ENCODE data around the gene B3GALT5. TPM values are rescaled to one million over a fixed set of nuclear protein-coding genes. Genes with fewer than 3 reads are reported as not detected.
A peak's percentile ranks its signal among the peaks of the same experiment; 100 is the strongest.

Gene B3GALT5
- total RNA-seq, 1 experiment from 2014 or later = 1.5 TPM

DNA sequence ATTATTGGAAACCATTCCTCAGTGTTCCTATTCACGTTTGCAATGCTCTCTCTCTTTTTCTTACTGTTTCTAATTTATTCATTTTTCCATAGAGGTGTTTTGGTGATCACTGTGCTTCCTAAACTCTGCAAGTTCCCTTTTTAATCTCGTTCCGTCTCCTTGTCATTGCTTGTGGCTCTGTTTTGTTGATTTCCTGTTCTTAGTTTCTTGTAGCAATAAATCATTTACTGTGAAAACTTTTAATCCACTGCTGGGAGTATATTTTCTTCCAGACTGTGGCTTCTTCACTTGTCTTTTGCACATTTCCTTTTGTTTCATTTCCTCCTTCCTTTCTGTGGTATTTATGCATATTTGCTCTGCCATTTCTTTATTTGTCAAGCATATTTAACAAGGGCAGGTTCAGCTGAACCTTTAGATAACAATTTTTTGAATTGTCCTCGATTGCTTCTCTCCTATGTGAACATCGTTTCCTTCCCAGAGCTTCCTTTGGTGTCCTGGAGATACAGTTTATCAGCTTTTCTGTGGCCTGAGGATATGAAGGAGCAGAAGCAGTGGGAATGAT is 3.6 kb downstream of the B3GALT5 start:
- Histone ChIP-seq H3K4me3 (ENCODE audit: low read length) (peak overlapping the region; percentile 15; the same call in 1 of the 2 replicates), H3K27me3 (ENCODE audit: low read length) (0 out of 2 replicates have a peak, but pooled peaks cover 3% of the 10 kb centered on the region), H3K9me3 (ENCODE audit: low read length) (no peaks in the 10 kb centered on the region), H3K27ac (ENCODE audit: low read length) (peak overlapping the region; percentile 26), H3K79me2 (ENCODE audit: low read length) (no peaks in the 10 kb centered on the region), H3K36me3 (ENCODE audit: low read depth, low read length) (no peaks in the 10 kb centered on the region), H3K4me2 (ENCODE audit: low read length) (peak overlapping the region; percentile 48), H3K9ac (ENCODE audit: low read length) (no peak overlapping the region), H4K20me1 (ENCODE audit: low read length) (no peaks in the 10 kb centered on the region), H2AFZ (ENCODE audit: low read length) (peak overlapping the region; percentile 14), H3K9me2 (replicated peaks; ENCODE audit: low read length) (no peaks in the 10 kb centered on the region), H3F3A (ENCODE audit: low read length, unreplicated experiment) (no peaks in the 10 kb centered on the region), H3K4me1 (ENCODE audit: insufficient read depth, low read length) (peaks cover 27% of the 10 kb centered on the region)
- no TSS peak for BruUV-seq (replicated peaks)
- intact Hi-C loops (cut with micrococcal nuclease) = loop anchor here (1.0 to 10.0 kb wide), 5 partner anchors 14 to 90 kb away; no protein-coding TSS in a partner anchor
- POLR2A ChIA-PET (ENCODE audit: unreplicated experiment) = interaction anchor here (0.7 to 1.0 kb wide), 2 partner anchors 14 to 28 kb away, joined by 4 read pairs; no protein-coding TSS in a partner anchor
- TF ChIP-seq EZH2phosphoT487 (IDR thresholded peaks at IDR 0.05; ENCODE audit: borderline replicate concordance, low read length) (no peak), CTCF (conservative IDR thresholded peaks at IDR 0.05; ENCODE audit: low read depth, low read length) (no peak)
- CTCF ChIA-PET = interaction anchor here (0.9 kb wide), 1 partner anchor 60 kb away, joined by 3 read pairs; no protein-coding TSS in a partner anchor
- ATAC-seq (peak; percentile 71), DNase-seq (peak; percentile 53)

GRCh38 chr21:39620856-39621255 is 8.1 kb downstream of the B3GALT5 start:
- intact Hi-C loops (cut with micrococcal nuclease) = no loop called here
- no peak overlapping the region for H3K4me3 ChIP-seq (ENCODE audit: low read length)
- no peak overlapping the region for H2AFZ ChIP-seq (ENCODE audit: low read length)
- H3K4me2 ChIP-seq (ENCODE audit: low read length) = no peak overlapping the region
- H3K9me2 ChIP-seq (replicated peaks; ENCODE audit: low read length) = no peaks in the 10 kb centered on the region
- no TSS peak for BruUV-seq (replicated peaks)
- no peak overlapping the region for H3K9ac ChIP-seq (ENCODE audit: low read length)
- no peaks in the 10 kb centered on the region for H3F3A ChIP-seq (ENCODE audit: low read length, unreplicated experiment)
- H4K20me1 ChIP-seq (ENCODE audit: low read length) = no peaks in the 10 kb centered on the region
- no peaks in the 10 kb centered on the region for H3K79me2 ChIP-seq (ENCODE audit: low read length)
- no peaks in the 10 kb centered on the region for H3K9me3 ChIP-seq (ENCODE audit: low read length)
- H3K27me3 ChIP-seq (ENCODE audit: low read length) = no peaks in the 10 kb centered on the region
- ATAC-seq (no peak), DNase-seq (no peak)
- TF ChIP-seq EZH2 (IDR thresholded peaks at IDR 0.05; ENCODE audit: low read length, unreplicated experiment) (no peak), CTCF (conservative IDR thresholded peaks at IDR 0.05; ENCODE audit: low read depth, low read length) (no peak), EZH2phosphoT487 (IDR thresholded peaks at IDR 0.05; ENCODE audit: borderline replicate concordance, low read length) (no peak)
- no peak overlapping the region for H3K27ac ChIP-seq (ENCODE audit: low read length)
- ChIA-PET CTCF (no interaction called here), POLR2A (ENCODE audit: unreplicated experiment) (interaction anchor here (0.6 kb wide), 1 partner anchor 10 kb away, joined by 3 read pairs; no protein-coding TSS in a partner anchor)
- no peaks in the 10 kb centered on the region for H3K36me3 ChIP-seq (ENCODE audit: low read depth, low read length)
- peaks cover 11% of the 10 kb centered on the region for H3K4me1 ChIP-seq (ENCODE audit: insufficient read depth, low read length)

- Histone ChIP-seq H3K36me3 (ENCODE audit: low read depth, low read length) (no peaks in the 10 kb centered on the region), H2AFZ (ENCODE audit: low read length) (no peak overlapping the region), H3K4me2 (ENCODE audit: low read length) (no peak overlapping the region), H4K20me1 (ENCODE audit: low read length) (no peaks in the 10 kb centered on the region), H3K79me2 (ENCODE audit: low read length) (no peaks in the 10 kb centered on the region), H3K9me3 (ENCODE audit: low read length) (no peaks in the 10 kb centered on the region), H3K4me3 (ENCODE audit: low read length) (no peak overlapping the region), H3K9me2 (replicated peaks; ENCODE audit: low read length) (no peaks in the 10 kb centered on the region), H3K4me1 (ENCODE audit: insufficient read depth, low read length) (peaks cover 12% of the 10 kb centered on the region), H3F3A (ENCODE audit: low read length, unreplicated experiment) (no peaks in the 10 kb centered on the region), H3K27ac (ENCODE audit: low read length) (no peak overlapping the region), H3K9ac (ENCODE audit: low read length) (no peak overlapping the region), H3K27me3 (ENCODE audit: low read length) (no peaks in the 10 kb centered on the region)
- ChIA-PET CTCF (no interaction called here), POLR2A (ENCODE audit: unreplicated experiment) (no interaction called here)
- ATAC-seq = no peak
- no peak for DNase-seq
- BruUV-seq (replicated peaks) = no TSS peak
- intact Hi-C loops (cut with micrococcal nuclease) = no loop called here
- no peak for TF ChIP-seq CTCF (conservative IDR thresholded peaks at IDR 0.05; ENCODE audit: low read depth, low read length)
- TF ChIP-seq EZH2phosphoT487 (IDR thresholded peaks at IDR 0.05; ENCODE audit: borderline replicate concordance, low read length) = no peak
- TF ChIP-seq EZH2 (IDR thresholded peaks at IDR 0.05; ENCODE audit: low read length, unreplicated experiment) = no peak
Measured at GRCh38 chr21:39625211-39625895, 12.6 kb downstream of the B3GALT5 start.

Data from PC-3 (cell line).